ENCODE data around the gene SLFN12L. TPM values are rescaled to one million over a fixed set of nuclear protein-coding genes. Genes with fewer than 3 reads are reported as not detected.
"Not testable (repeated sequence)": the region's sequence is repeated elsewhere in the genome, so short reads cannot be mapped to it uniquely, and the experiment has no call there.

SLFN12L gene
- polyA plus RNA-seq, 1 donor (not counting 4 experiments of a cell fraction or from before 2014, with no cell fraction given) = 0.09 TPM

DNA sequence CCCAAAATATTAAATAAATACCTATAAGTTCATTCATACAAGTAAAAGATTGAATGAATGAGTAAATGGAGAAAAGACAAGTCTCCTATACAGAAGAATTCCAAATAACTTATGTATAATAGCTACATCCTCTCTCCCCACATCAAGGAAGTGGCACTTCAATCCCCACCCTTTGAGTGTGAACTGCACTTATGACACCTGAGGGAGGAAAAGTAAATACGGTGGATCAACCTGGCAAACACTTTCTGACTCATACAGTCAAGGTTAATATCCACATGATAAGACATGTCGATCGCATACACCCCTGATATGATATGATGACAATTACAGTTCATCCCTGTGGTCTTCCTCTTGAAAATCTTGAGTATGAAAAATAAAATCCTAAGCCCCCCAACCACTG lies 18.0 kb downstream of the SLFN12L start:
- DNase-seq (ENCODE audit: low read depth, low spot score) (no peak), FAIRE-seq (no peak)
- dilution Hi-C loops (cut with MboI; ENCODE audit: extremely low pct_ligation_motif_present, low sequenced_read_pairs) = no loop called here
- no peaks in the 10 kb centered on the region for H3K9me3 ChIP-seq (ENCODE audit: control insufficient read depth, low read depth, low read length)
- H3K4me2 ChIP-seq (ENCODE audit: control insufficient read depth, extremely low read depth, insufficient read depth, low read depth, low read length) = peak overlapping the region; percentile 13
- peaks cover 10% of the 10 kb centered on the region for H3K4me1 ChIP-seq (ENCODE audit: control insufficient read depth, extremely low read depth, insufficient read depth, low read length)
- peaks cover 15% of the 10 kb centered on the region for H3K27me3 ChIP-seq (ENCODE audit: control insufficient read depth, extremely low read depth, insufficient read depth, low read length)
- no peak overlapping the region for H2AFZ ChIP-seq (ENCODE audit: control insufficient read depth, low read length)
- no peak overlapping the region for H3K27ac ChIP-seq (ENCODE audit: control insufficient read depth, insufficient read depth, low read length)
- H3K9ac ChIP-seq (ENCODE audit: control insufficient read depth, extremely low read depth, insufficient read depth, low read length) = no peak overlapping the region
- H4K20me1 ChIP-seq (ENCODE audit: control insufficient read depth, extremely low read depth, insufficient read depth, low read length) = no peaks in the 10 kb centered on the region
- no peak overlapping the region for H3K4me3 ChIP-seq (ENCODE audit: control insufficient read depth in 2 of 3, extremely low read depth in 1 of 3, insufficient read depth in 2 of 3, low read depth in 1 of 3, low read length in 3 of 3)
- H3K9me1 ChIP-seq (ENCODE audit: control insufficient read depth, extremely low read depth, insufficient read depth, low read length) = no peaks in the 10 kb centered on the region
- H3K36me3 ChIP-seq (ENCODE audit: control insufficient read depth in 2 of 2, extremely low read depth in 1 of 2, insufficient read depth in 2 of 2, low read length in 2 of 2) = no peaks in the 10 kb centered on the region
- H3K79me2 ChIP-seq (ENCODE audit: control insufficient read depth, insufficient read depth, low read length) = no peaks in the 10 kb centered on the region
- TF ChIP-seq EZH2 (IDR thresholded peaks at IDR 0.05; ENCODE audit: low read length) = no peak
- TF ChIP-seq, protein P1, sequence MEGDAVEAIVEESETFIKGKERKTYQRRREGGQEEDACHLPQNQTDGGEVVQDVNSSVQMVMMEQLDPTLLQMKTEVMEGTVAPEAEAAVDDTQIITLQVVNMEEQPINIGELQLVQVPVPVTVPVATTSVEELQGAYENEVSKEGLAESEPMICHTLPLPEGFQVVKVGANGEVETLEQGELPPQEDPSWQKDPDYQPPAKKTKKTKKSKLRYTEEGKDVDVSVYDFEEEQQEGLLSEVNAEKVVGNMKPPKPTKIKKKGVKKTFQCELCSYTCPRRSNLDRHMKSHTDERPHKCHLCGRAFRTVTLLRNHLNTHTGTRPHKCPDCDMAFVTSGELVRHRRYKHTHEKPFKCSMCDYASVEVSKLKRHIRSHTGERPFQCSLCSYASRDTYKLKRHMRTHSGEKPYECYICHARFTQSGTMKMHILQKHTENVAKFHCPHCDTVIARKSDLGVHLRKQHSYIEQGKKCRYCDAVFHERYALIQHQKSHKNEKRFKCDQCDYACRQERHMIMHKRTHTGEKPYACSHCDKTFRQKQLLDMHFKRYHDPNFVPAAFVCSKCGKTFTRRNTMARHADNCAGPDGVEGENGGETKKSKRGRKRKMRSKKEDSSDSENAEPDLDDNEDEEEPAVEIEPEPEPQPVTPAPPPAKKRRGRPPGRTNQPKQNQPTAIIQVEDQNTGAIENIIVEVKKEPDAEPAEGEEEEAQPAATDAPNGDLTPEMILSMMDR (optimal IDR thresholded peaks at IDR 0.05 in 1 of 3, IDR thresholded peaks at IDR 0.05 in 1 of 3, conservative IDR thresholded peaks at IDR 0.05 in 1 of 3; ENCODE audit: extremely low read depth in 1 of 3, insufficient read depth in 2 of 3, low read length in 3 of 3) = no peak

DNA sequence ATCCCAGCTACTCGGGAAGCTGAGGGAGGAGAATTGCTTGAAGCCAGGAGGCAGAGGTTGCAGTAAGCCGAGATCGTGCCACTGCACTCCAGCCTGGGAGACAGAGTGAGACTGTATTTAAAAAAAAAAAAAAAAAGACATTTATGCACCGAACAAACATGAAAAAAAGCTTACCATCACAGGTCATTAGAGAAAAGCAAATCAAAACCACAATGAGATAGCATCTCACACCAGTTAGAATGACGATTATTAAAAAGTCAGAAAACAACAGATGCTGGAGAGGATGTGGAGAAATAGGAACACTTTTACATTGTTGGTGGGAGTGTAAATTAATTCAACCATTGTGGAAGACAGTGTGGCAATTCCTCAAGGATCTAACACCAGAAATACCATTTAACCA lies 19.0 kb downstream of the SLFN12L start:
- H3K9me3 ChIP-seq (ENCODE audit: control insufficient read depth, low read depth, low read length); H3K79me2 ChIP-seq (ENCODE audit: control insufficient read depth, insufficient read depth, low read length); H3K4me2 ChIP-seq (ENCODE audit: control insufficient read depth, extremely low read depth, insufficient read depth, low read depth, low read length); DNase-seq (ENCODE audit: low read depth, low spot score); dilution Hi-C loops (cut with MboI; ENCODE audit: extremely low pct_ligation_motif_present, low sequenced_read_pairs); H2AFZ ChIP-seq (ENCODE audit: control insufficient read depth, low read length); H4K20me1 ChIP-seq (ENCODE audit: control insufficient read depth, extremely low read depth, insufficient read depth, low read length); FAIRE-seq; H3K9me1 ChIP-seq (ENCODE audit: control insufficient read depth, extremely low read depth, insufficient read depth, low read length); H3K4me3 ChIP-seq (ENCODE audit: control insufficient read depth in 2 of 3, extremely low read depth in 1 of 3, insufficient read depth in 2 of 3, low read depth in 1 of 3, low read length in 3 of 3); H3K9ac ChIP-seq (ENCODE audit: control insufficient read depth, extremely low read depth, insufficient read depth, low read length); H3K27ac ChIP-seq (ENCODE audit: control insufficient read depth, insufficient read depth, low read length); H3K36me3 ChIP-seq (ENCODE audit: control insufficient read depth in 2 of 2, extremely low read depth in 1 of 2, insufficient read depth in 2 of 2, low read length in 2 of 2): not testable (repeated sequence)
- Histone ChIP-seq H3K27me3 (ENCODE audit: control insufficient read depth, extremely low read depth, insufficient read depth, low read length) (peaks cover 15% of the 10 kb centered on the region), H3K4me1 (ENCODE audit: control insufficient read depth, extremely low read depth, insufficient read depth, low read length) (peaks cover 10% of the 10 kb centered on the region)

DNA sequence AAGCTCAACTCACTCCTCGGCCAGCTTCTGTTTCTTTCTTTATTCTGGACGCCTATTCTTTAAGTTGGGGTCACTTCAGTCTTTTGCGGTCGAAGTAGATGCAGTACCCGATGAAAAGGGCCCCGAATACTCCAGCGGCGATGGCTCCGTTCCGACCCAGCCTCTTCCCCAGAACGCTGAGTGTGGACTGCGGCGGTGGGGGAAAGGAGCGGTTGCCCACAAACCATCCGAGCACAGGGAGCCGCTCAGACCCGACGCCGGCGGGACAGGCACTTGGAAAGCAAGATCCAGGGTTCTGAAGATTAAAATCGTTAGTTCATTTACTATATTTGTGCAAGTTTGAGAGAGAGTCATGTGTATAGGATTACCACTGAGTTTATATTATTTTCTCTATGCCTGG lies 22.5 kb downstream of the SLFN12L start:
- H3K27ac ChIP-seq (ENCODE audit: control insufficient read depth, insufficient read depth, low read length) = no peak overlapping the region
- DNase-seq (ENCODE audit: low read depth, low spot score) (no peak), FAIRE-seq (no peak)
- H3K4me2 ChIP-seq (ENCODE audit: control insufficient read depth, extremely low read depth, insufficient read depth, low read depth, low read length) = no peak overlapping the region
- no peaks in the 10 kb centered on the region for H3K9me3 ChIP-seq (ENCODE audit: control insufficient read depth, low read depth, low read length)
- no peak overlapping the region for H3K9ac ChIP-seq (ENCODE audit: control insufficient read depth, extremely low read depth, insufficient read depth, low read length)
- H3K36me3 ChIP-seq (ENCODE audit: control insufficient read depth in 2 of 2, extremely low read depth in 1 of 2, insufficient read depth in 2 of 2, low read length in 2 of 2) = no peaks in the 10 kb centered on the region
- no peaks in the 10 kb centered on the region for H4K20me1 ChIP-seq (ENCODE audit: control insufficient read depth, extremely low read depth, insufficient read depth, low read length)
- dilution Hi-C loops (cut with MboI; ENCODE audit: extremely low pct_ligation_motif_present, low sequenced_read_pairs) = no loop called here
- no peak overlapping the region for H3K4me3 ChIP-seq (ENCODE audit: control insufficient read depth in 2 of 3, extremely low read depth in 1 of 3, insufficient read depth in 2 of 3, low read depth in 1 of 3, low read length in 3 of 3)
- H3K4me1 ChIP-seq (ENCODE audit: control insufficient read depth, extremely low read depth, insufficient read depth, low read length) = peaks cover 6% of the 10 kb centered on the region
- TF ChIP-seq, protein P1 (optimal IDR thresholded peaks at IDR 0.05 in 1 of 3, IDR thresholded peaks at IDR 0.05 in 1 of 3, conservative IDR thresholded peaks at IDR 0.05 in 1 of 3; ENCODE audit: extremely low read depth in 1 of 3, insufficient read depth in 2 of 3, low read length in 3 of 3) = no peak
- no peak for TF ChIP-seq EZH2 (IDR thresholded peaks at IDR 0.05; ENCODE audit: low read length)
- peaks cover 22% of the 10 kb centered on the region for H3K27me3 ChIP-seq (ENCODE audit: control insufficient read depth, extremely low read depth, insufficient read depth, low read length)
- no peaks in the 10 kb centered on the region for H3K9me1 ChIP-seq (ENCODE audit: control insufficient read depth, extremely low read depth, insufficient read depth, low read length)
- H2AFZ ChIP-seq (ENCODE audit: control insufficient read depth, low read length) = no peak overlapping the region
- H3K79me2 ChIP-seq (ENCODE audit: control insufficient read depth, insufficient read depth, low read length) = no peaks in the 10 kb centered on the region

Measured in keratinocyte (primary cell).